Measurements from ENCODE around the gene ZSWIM5.
"Not testable (repeated sequence)": the region's sequence is repeated elsewhere in the genome, so short reads cannot be mapped to it uniquely, and the experiment has no call there.

Gene ZSWIM5

GRCh38 chr1:45005761-45006160 is 200.6 kb downstream of the ZSWIM5 start:
- no peak for TF ChIP-seq CTCF (IDR thresholded peaks at IDR 0.05; ENCODE audit: low read length, missing control alignments)
- no peak overlapping the region for H3K4me3 ChIP-seq (replicated peaks; ENCODE audit: low read depth, low read length)
- DNase-seq (ENCODE audit: low read depth), result no peak

GRCh38 chr1:45004281-45004920 is 202.0 kb downstream of the ZSWIM5 start:
- TF ChIP-seq CTCF (IDR thresholded peaks at IDR 0.05; ENCODE audit: low read length, missing control alignments), result no peak
- DNase-seq (ENCODE audit: low read depth), result no peak
- no peak overlapping the region for H3K4me3 ChIP-seq (replicated peaks; ENCODE audit: low read depth, low read length)

GRCh38 chr1:45003741-45004140 is 202.7 kb downstream of the ZSWIM5 start:
- DNase-seq (ENCODE audit: low read depth), result no peak
- no peak for TF ChIP-seq CTCF (IDR thresholded peaks at IDR 0.05; ENCODE audit: low read length, missing control alignments)
- H3K4me3 ChIP-seq (replicated peaks; ENCODE audit: low read depth, low read length), result no peak overlapping the region

GRCh38 chr1:45002650-45003645 is 203.5 kb downstream of the ZSWIM5 start:
- no peak for DNase-seq (ENCODE audit: low read depth)
- no peak for TF ChIP-seq CTCF (IDR thresholded peaks at IDR 0.05; ENCODE audit: low read length, missing control alignments)
- H3K4me3 ChIP-seq (replicated peaks; ENCODE audit: low read depth, low read length), result no peak overlapping the region

DNA sequence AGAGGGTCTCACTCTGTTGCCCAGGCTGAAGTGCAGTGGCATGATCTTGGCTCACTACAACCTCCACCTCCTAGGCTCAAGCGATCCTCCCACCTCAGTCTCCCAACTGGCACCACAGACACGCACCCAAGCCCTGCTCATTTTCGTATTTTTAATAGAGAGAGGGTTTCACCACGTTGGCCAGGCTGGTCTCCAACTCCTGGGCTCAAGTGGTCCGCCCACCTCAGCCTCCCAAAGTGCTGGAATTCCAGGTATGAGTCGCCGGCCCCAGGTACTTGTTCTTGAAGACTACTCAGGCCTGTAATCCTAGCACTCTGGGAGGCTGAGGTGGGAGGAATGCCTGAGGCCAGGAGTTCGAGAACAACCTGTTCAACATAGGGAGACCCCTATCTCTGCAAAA is 204.8 kb downstream of the ZSWIM5 start:
- DNase-seq (ENCODE audit: low read depth); H3K4me3 ChIP-seq (replicated peaks; ENCODE audit: low read depth, low read length): not testable (repeated sequence)

DNA sequence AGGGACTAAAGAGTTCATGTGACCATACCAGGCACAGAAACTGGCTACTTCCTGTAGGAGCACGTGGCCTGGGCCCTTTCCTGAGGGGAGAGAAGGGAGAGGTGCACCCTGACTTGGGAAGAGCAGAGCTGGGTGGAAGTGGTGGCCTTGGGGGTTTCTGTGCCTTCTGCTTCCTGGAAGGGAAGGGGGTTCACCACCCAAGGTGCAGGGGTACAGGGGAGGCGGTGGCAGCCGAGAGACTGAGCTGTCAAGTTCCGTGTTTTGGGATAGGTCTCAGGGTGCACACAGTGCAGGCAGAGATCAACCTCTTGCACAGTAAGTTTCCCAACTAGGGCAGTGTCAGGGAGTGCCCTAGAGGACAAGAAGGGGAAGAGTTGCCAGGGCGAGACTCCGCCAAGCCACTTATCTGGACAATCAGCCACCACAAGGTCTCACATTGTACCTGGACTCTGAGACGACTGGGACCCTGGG is 205.4 kb downstream of the ZSWIM5 start:
- DNase-seq (ENCODE audit: low read depth), result no peak
- no peak for TF ChIP-seq CTCF (IDR thresholded peaks at IDR 0.05; ENCODE audit: low read length, missing control alignments)
- H3K4me3 ChIP-seq (replicated peaks; ENCODE audit: low read depth, low read length), result no peak overlapping the region

DNA sequence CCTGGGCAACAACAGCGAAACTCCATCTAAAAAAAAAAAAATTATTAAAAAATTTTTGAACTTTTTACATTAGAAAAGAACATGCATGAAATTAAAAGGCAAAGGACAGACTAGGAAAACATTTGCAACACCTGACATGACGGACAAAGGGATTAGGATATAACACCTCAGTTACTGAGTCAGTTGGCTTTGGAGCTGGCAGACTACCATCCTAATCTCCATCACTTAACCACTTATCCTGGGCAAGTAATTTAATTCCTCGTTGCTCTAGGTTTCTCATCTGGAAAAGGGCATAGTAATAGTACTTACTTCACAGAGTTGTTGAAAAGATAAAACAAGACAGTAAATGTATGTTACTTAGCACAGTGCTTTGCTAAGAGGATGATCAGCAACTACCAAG is 207.2 kb downstream of the ZSWIM5 start:
- no peak for TF ChIP-seq CTCF (IDR thresholded peaks at IDR 0.05; ENCODE audit: low read length, missing control alignments)
- H3K4me3 ChIP-seq (replicated peaks; ENCODE audit: low read depth, low read length), result no peak overlapping the region
- no peak for DNase-seq (ENCODE audit: low read depth)

Measured in fibroblast of pulmonary artery (primary cell).